Stimulated activated naive B cell treated with anti-CD40 and anti-IgM and Interleukin-4, amounts not matched to agents 10 μg/mL and 1 μg/mL and 100 μg/mL, for 72 hours (primary cell): Measurements from ENCODE around the gene RXFP4.

Experiments
- ATAC-seq, 2 donors: fragments of 150-1000 bp; cut with Tn5 transposase; replicated peaks; 2 replicates each; pipeline ENCODE4 v1.10.0; 2021; ENCODE audit warnings: moderate library complexity in 1 of 2
- DNase-seq: peaks from one replicate; pipeline ENCODE4 v3.0.0; 2021
- H3K27ac Mint-ChIP-seq: one replicate; pipeline ENCODE4 v1.8.0; 2022; ENCODE audit warnings: mild to moderate bottlenecking, mixed read lengths
- H3K27me3 Mint-ChIP-seq, 2 donors: one replicate each; pipeline ENCODE4 v1.8.0; 2022; ENCODE audit warnings: mixed read lengths in 2 of 2
- H3K36me3 Mint-ChIP-seq, 2 donors: one replicate each; pipeline ENCODE4 v1.8.0; 2022; ENCODE audit warnings: mixed read lengths in 2 of 2, mild to moderate bottlenecking in 1 of 2
- H3K4me1 Mint-ChIP-seq, 2 donors: one replicate each; pipeline ENCODE4 v1.8.0; 2022; ENCODE audit warnings: mixed read lengths in 2 of 2, mild to moderate bottlenecking in 1 of 2
- H3K4me3 Mint-ChIP-seq, 2 donors: one replicate each; pipeline ENCODE4 v1.8.0; 2022; ENCODE audit warnings: mild to moderate bottlenecking in 2 of 2, mixed read lengths in 2 of 2, moderate library complexity in 1 of 2
- H3K9me3 Mint-ChIP-seq, 2 donors: one replicate each; pipeline ENCODE4 v1.8.0; 2022; ENCODE audit warnings: mixed read lengths in 2 of 2, mild to moderate bottlenecking in 1 of 2

RXFP4 gene

GRCh38 chr1:155957411-155957915 is 16.0 kb downstream of the RXFP4 start:
- no peaks in the 10 kb centered on the region for H3K9me3 Mint-ChIP-seq
- DNase-seq (no peak), ATAC-seq (no peak)
- H3K27ac Mint-ChIP-seq = peak overlapping the region; percentile 37
- H3K36me3 Mint-ChIP-seq = peaks cover 50 to 53% of the 10 kb centered on the region in 2 donors
- H3K4me3 Mint-ChIP-seq = no peak overlapping the region
- H3K4me1 Mint-ChIP-seq = peaks cover 38 to 43% of the 10 kb centered on the region in 2 donors
- H3K27me3 Mint-ChIP-seq = no peaks in the 10 kb centered on the region

DNA sequence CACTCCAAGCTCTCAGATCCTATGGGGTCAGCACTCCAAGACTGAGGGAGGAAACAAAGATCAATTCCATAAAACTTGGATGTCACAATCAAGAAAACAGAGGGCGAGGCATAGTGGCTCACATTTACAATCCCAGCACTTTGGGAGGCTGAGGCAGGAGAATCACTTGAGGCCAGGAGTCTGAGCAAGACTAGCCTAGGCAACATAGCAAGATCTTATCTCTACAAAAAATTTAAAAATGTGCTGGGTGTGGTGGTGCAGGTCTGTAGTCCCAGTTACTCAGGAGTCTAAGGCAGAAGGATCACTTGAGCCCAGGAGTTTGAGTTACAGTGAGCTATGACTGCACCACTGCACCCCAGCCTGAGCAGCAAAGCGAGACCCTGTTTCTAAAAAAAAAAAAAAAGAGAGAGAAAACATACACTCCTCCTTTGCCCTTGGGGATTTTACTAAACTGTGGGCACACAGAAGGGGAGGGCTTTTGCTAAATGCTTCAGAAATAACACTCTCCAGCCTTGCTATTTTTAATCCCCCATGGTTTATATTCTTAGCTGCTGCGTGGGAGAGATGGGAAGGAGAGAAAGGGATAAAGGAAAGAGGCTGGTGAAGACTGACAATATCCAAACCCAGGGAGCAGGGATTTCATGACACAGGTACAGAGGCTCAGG is 18.8 kb downstream of the RXFP4 start:
- no peak for DNase-seq
- ATAC-seq = peak; percentile 68 to 81
- Mint-ChIP-seq H3K27ac (peak overlapping the region; percentile 94), H3K36me3 (peaks cover 49% of the 10 kb centered on the region in 2 donors), H3K4me3 (peak overlapping the region; percentile 64 to 67), H3K27me3 (no peaks in the 10 kb centered on the region), H3K4me1 (peaks cover 37 to 49% of the 10 kb centered on the region in 2 donors), H3K9me3 (no peaks in the 10 kb centered on the region)

GRCh38 chr1:155961937-155962336 is 20.5 kb downstream of the RXFP4 start:
- ATAC-seq (peak in 1 of 2 donors; percentile 30), DNase-seq (no peak)
- no peaks in the 10 kb centered on the region for H3K9me3 Mint-ChIP-seq
- H3K4me1 Mint-ChIP-seq = peaks cover 47 to 65% of the 10 kb centered on the region in 2 donors
- H3K27ac Mint-ChIP-seq = peak overlapping the region; percentile 94
- H3K4me3 Mint-ChIP-seq = peak overlapping the region in 1 of 2 donors; percentile 25
- H3K36me3 Mint-ChIP-seq = peaks cover 61 to 63% of the 10 kb centered on the region in 2 donors
- no peaks in the 10 kb centered on the region for H3K27me3 Mint-ChIP-seq

GRCh38 chr1:155962599-155963211 is 21.3 kb downstream of the RXFP4 start:
- Mint-ChIP-seq H3K4me3 (no peak overlapping the region), H3K36me3 (peaks cover 62% of the 10 kb centered on the region in 2 donors), H3K4me1 (peaks cover 55 to 73% of the 10 kb centered on the region in 2 donors), H3K27ac (peak overlapping the region; percentile 65), H3K27me3 (no peaks in the 10 kb centered on the region), H3K9me3 (no peaks in the 10 kb centered on the region)
- DNase-seq (no peak), ATAC-seq (no peak)

GRCh38 chr1:155964193-155964592 is 22.8 kb downstream of the RXFP4 start:
- Mint-ChIP-seq H3K4me3 (no peak overlapping the region), H3K36me3 (peaks cover 71 to 77% of the 10 kb centered on the region in 2 donors), H3K9me3 (no peaks in the 10 kb centered on the region), H3K27ac (peak overlapping the region; percentile 53), H3K27me3 (no peaks in the 10 kb centered on the region), H3K4me1 (peaks cover 68 to 87% of the 10 kb centered on the region in 2 donors)
- DNase-seq (no peak), ATAC-seq (no peak)

- Mint-ChIP-seq H3K36me3 (peaks cover 68 to 78% of the 10 kb centered on the region in 2 donors), H3K4me1 (peaks cover 71 to 87% of the 10 kb centered on the region in 2 donors), H3K27ac (peak overlapping the region; percentile 92), H3K9me3 (no peaks in the 10 kb centered on the region), H3K27me3 (no peaks in the 10 kb centered on the region), H3K4me3 (peak overlapping the region in 1 of 2 donors; percentile 25)
- ATAC-seq (no peak), DNase-seq (no peak)
These were observed 24.7 kb downstream of the RXFP4 start for GRCh38 chr1:155966135-155966534.

DNA sequence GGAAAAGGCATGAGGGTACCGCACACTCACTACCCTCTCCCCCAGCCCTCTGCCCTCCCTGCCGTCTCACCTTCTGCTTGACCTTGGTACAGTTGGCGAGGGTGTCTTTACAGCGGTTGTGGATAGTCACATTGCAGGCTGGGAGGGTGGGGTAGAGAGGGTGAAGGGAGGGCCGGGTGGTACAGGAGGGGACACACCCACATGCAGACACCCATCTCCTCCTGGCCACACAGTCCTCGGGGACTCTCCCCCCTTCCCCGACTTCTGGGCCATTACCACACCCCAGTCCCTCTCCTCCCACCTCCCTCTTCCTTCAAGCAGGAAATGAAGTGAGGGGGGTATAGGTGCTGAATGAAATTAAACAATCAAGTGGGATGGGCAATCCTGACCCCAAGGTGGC is 25.3 kb downstream of the RXFP4 start:
- no peak for ATAC-seq
- no peak for DNase-seq
- Mint-ChIP-seq H3K4me1 (peaks cover 70 to 87% of the 10 kb centered on the region in 2 donors), H3K27me3 (no peaks in the 10 kb centered on the region), H3K4me3 (peak overlapping the region; percentile 43 to 48), H3K27ac (peak overlapping the region; percentile 92), H3K36me3 (peaks cover 64 to 74% of the 10 kb centered on the region in 2 donors), H3K9me3 (no peaks in the 10 kb centered on the region)

DNA sequence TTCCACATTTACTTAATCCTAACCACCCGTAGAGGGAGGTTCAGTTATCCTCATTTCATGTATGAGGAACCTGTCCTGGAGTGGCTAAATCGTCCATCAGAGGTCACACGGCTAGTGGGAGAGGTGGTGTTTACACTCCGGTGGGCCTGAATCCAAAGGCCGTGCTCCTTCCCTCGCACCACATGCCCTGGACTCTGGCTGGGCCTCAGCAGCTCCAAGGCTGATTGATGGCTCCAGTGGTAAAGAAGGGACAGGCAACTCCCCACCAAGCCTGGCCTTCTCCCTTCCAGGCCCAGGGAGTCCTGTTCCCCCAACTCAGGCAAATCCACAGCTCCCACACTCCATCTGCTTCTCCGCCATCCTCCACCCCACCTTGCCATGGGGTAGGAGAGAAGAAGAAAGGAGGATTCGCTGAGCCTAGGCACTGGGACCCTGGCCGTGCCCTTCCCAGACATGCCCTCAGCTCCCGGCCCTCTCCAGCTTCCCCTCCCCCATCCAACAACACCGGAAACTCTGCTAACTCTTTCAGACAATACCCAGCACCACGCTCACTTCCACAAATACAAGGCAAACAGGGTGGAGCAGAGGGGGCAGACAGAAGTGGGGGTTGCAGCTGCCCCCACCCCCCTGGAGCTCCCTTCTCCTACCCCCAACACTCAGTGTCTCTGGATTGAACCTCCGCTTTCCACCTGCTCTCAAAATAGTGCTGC is 26.1 kb downstream of the RXFP4 start:
- no peak for DNase-seq
- Mint-ChIP-seq H3K27ac (peak overlapping the region; percentile 95), H3K4me3 (peak overlapping the region; percentile 33 to 63), H3K4me1 (peaks cover 70 to 87% of the 10 kb centered on the region in 2 donors), H3K27me3 (no peaks in the 10 kb centered on the region), H3K9me3 (no peaks in the 10 kb centered on the region), H3K36me3 (peaks cover 61 to 74% of the 10 kb centered on the region in 2 donors)
- no peak for ATAC-seq

GRCh38 chr1:155968051-155968400 is 26.6 kb downstream of the RXFP4 start:
- Mint-ChIP-seq H3K27me3 (no peaks in the 10 kb centered on the region), H3K27ac (peak overlapping the region; percentile 95), H3K4me1 (peaks cover 70 to 87% of the 10 kb centered on the region in 2 donors), H3K9me3 (no peaks in the 10 kb centered on the region), H3K36me3 (peaks cover 62 to 74% of the 10 kb centered on the region in 2 donors), H3K4me3 (peak overlapping the region; percentile 33 to 63)
- no peak for ATAC-seq
- DNase-seq = no peak

GRCh38 chr1:155968670-155969069 is 27.2 kb downstream of the RXFP4 start:
- H3K4me3 Mint-ChIP-seq = peak overlapping the region in 1 of 2 donors; percentile 57
- DNase-seq (no peak), ATAC-seq (no peak)
- peak overlapping the region; percentile 95 for H3K27ac Mint-ChIP-seq
- peaks cover 66 to 78% of the 10 kb centered on the region in 2 donors for H3K36me3 Mint-ChIP-seq
- H3K9me3 Mint-ChIP-seq = no peaks in the 10 kb centered on the region
- peaks cover 74 to 94% of the 10 kb centered on the region in 2 donors for H3K4me1 Mint-ChIP-seq
- H3K27me3 Mint-ChIP-seq = no peaks in the 10 kb centered on the region

GRCh38 chr1:155969377-155969791 is 27.9 kb downstream of the RXFP4 start:
- Mint-ChIP-seq H3K4me3 (peak overlapping the region; percentile 71 to 74), H3K27me3 (no peaks in the 10 kb centered on the region), H3K36me3 (peaks cover 65 to 78% of the 10 kb centered on the region in 2 donors), H3K4me1 (peaks cover 75 to 96% of the 10 kb centered on the region in 2 donors), H3K27ac (peak overlapping the region; percentile 90), H3K9me3 (no peaks in the 10 kb centered on the region)
- ATAC-seq = no peak
- DNase-seq = no peak

DNA sequence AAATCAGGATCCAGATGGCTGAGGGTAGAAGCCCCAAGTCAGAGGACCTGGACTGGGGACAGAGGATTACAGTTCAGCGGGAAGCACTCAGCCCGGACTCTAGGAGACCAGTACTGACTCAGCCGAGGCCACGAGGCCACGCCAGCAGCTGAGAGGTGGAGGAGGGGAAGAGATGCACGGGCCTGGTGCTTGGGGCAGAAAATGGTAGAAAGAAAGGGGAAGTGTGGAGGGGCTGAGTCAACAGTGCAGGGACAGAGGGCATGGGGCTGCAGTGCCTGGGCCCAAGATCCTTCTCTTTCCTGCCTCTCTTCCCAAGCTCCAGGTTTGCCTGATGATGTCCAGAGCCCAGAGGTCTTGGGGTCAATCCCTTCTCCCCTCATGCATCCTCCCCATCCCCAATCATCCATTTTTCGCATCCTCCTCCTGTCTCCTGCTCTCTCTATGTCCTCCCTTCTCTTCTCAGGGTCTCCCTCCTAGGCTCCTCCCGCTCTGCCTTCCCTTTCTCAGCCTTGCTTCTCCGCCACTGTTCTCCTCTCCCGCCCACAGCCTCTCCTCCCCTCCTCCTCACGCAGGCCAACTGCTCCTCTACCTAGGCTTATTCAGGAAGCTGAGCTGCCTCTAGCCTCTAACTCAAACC is 29.2 kb downstream of the RXFP4 start:
- DNase-seq (peak; percentile 64), ATAC-seq (peak; percentile 98 to 99)
- Mint-ChIP-seq H3K4me1 (peaks cover 85 to 97% of the 10 kb centered on the region in 2 donors), H3K27ac (peak overlapping the region; percentile 90), H3K27me3 (no peaks in the 10 kb centered on the region), H3K36me3 (peaks cover 62 to 76% of the 10 kb centered on the region in 2 donors), H3K9me3 (no peaks in the 10 kb centered on the region), H3K4me3 (peak overlapping the region; percentile 71 to 74)

- Mint-ChIP-seq H3K27ac (peak overlapping the region; percentile 90), H3K4me1 (peaks cover 84 to 98% of the 10 kb centered on the region in 2 donors), H3K36me3 (peaks cover 64 to 78% of the 10 kb centered on the region in 2 donors), H3K4me3 (peak overlapping the region; percentile 68 to 71), H3K27me3 (no peaks in the 10 kb centered on the region), H3K9me3 (no peaks in the 10 kb centered on the region)
- DNase-seq (no peak), ATAC-seq (no peak)
These were observed 30.7 kb downstream of the RXFP4 start for GRCh38 chr1:155971910-155972809.
